GM12864 (cell line): ENCODE results near the gene TFB1M.

Experiments
- DNase-seq: peaks from one replicate; pipeline ENCODE4 v3.0.0-alpha.2; 2011; ENCODE audit warnings: low read depth
- H3K4me3 ChIP-seq: 2 replicates; pipeline ENCODE4 v1.5.1; 2011; ENCODE audit warnings: mild to moderate bottlenecking, low read depth, low read length, control low read depth
- CTCF ChIP-seq: IDR thresholded peaks from 2 replicates; pipeline ENCODE4 v1.5.1; 2011; ENCODE audit warnings: low read depth, mild to moderate bottlenecking, moderate library complexity, low read length, control low read depth, inconsistent platforms; ENCODE audit errors: missing control alignments

Gene TFB1M

GRCh38 chr6:155292711-155293110, 21.6 kb downstream of the TFB1M start:
- H3K4me3 ChIP-seq = no peak overlapping the region
- DNase-seq = no peak

GRCh38 chr6:155291291-155291690, 23.0 kb downstream of the TFB1M start:
- DNase-seq = no peak
- TF ChIP-seq CTCF = no peak
- H3K4me3 ChIP-seq = no peak overlapping the region

More at GRCh38 chr6:155292711-155293110, 21.6 kb downstream of the TFB1M start:
- TF ChIP-seq CTCF = no peak

GRCh38 chr6:155290491-155290890, 23.8 kb downstream of the TFB1M start:
- no peak for DNase-seq
- H3K4me3 ChIP-seq = no peak overlapping the region
- TF ChIP-seq CTCF = no peak

GRCh38 chr6:155287762-155288161, 26.5 kb downstream of the TFB1M start:
- no peak for DNase-seq
- H3K4me3 ChIP-seq = no peak overlapping the region
- TF ChIP-seq CTCF = no peak

- H3K4me3 ChIP-seq = no peak overlapping the region
- DNase-seq = no peak
- TF ChIP-seq CTCF = no peak
Observed at GRCh38 chr6:155284775-155285174, 29.5 kb downstream of the TFB1M start.

GRCh38 chr6:155278319-155279049, 35.8 kb downstream of the TFB1M start:
- H3K4me3 ChIP-seq = no peak overlapping the region
- no peak for DNase-seq
- no peak for TF ChIP-seq CTCF

GRCh38 chr6:155276638-155277037, 37.6 kb downstream of the TFB1M start:
- no peak for DNase-seq
- no peak overlapping the region for H3K4me3 ChIP-seq
- no peak for TF ChIP-seq CTCF
